ENCODE data around the gene DTX4. TPM values are rescaled to one million over a fixed set of nuclear protein-coding genes. Genes with fewer than 3 reads are reported as not detected.

Gene DTX4
- total RNA-seq, 4 donors from 2014 or later, result 0.15 to 0.91 (median 0.47) TPM

- TF ChIP-seq POLR2A (IDR thresholded peaks at IDR 0.05) (no peak), CTCF (IDR thresholded peaks at IDR 0.05 in 4 of 5, conservative IDR thresholded peaks at IDR 0.05 in 1 of 5) (no peak)
- intact Hi-C loops (cut with DNase I; ENCODE audit: low total_unique reads), result loop anchor here (10.0 kb wide), 1 partner anchor 510 kb away; no protein-coding TSS in a partner anchor
- H3K9me3 ChIP-seq, result no peaks in the 10 kb centered on the region
- DNase-seq, result no peak
- in situ Hi-C loops (cut with MboI; ENCODE audit: low sequenced_read_pairs in 4 of 4), result loop anchor here in 2 of 4 donors (5.0 to 25.0 kb wide), 2 partner anchors 33 to 512 kb away; no protein-coding TSS in a partner anchor
- peaks cover 0 to 8% of the 10 kb centered on the region in 2 donors for H3K4me1 ChIP-seq
- no peak for ATAC-seq
- H3K27ac ChIP-seq, result no peak overlapping the region
- peaks cover 4 to 14% (median 14%) of the 10 kb centered on the region in 3 donors for H3K27me3 ChIP-seq
- no peak overlapping the region for H3K4me3 ChIP-seq
- H3K36me3 ChIP-seq, result no peaks in the 10 kb centered on the region
Measured at GRCh38 chr11:59174664-59175033, 2.7 kb downstream of the DTX4 start.

- DNase-seq (no peak), ATAC-seq (no peak)
- Histone ChIP-seq H3K4me3 (no peak overlapping the region), H3K4me1 (peaks cover 0 to 8% of the 10 kb centered on the region in 2 donors), H3K27ac (peak overlapping the region in 1 of 4 donors; percentile 0), H3K9me3 (no peaks in the 10 kb centered on the region), H3K36me3 (no peaks in the 10 kb centered on the region), H3K27me3 (peaks cover 4 to 14% (median 14%) of the 10 kb centered on the region in 3 donors)
- no peak for TF ChIP-seq CTCF (IDR thresholded peaks at IDR 0.05 in 4 of 5, conservative IDR thresholded peaks at IDR 0.05 in 1 of 5)
- no peak for TF ChIP-seq POLR2A (IDR thresholded peaks at IDR 0.05)
- in situ Hi-C loops (cut with MboI; ENCODE audit: low sequenced_read_pairs in 4 of 4), result no loop called here
- intact Hi-C loops (cut with DNase I; ENCODE audit: low total_unique reads), result loop anchor here (10.0 kb wide), 1 partner anchor 510 kb away; no protein-coding TSS in a partner anchor
Measured at GRCh38 chr11:59175091-59175501, 3.2 kb downstream of the DTX4 start.

GRCh38 chr11:59176330-59176729 lies 4.4 kb downstream of the DTX4 start:
- Histone ChIP-seq H3K27me3 (peaks cover 4 to 14% (median 14%) of the 10 kb centered on the region in 3 donors), H3K4me1 (peaks cover 0 to 8% of the 10 kb centered on the region in 2 donors), H3K36me3 (no peaks in the 10 kb centered on the region), H3K27ac (no peak overlapping the region), H3K4me3 (no peak overlapping the region), H3K9me3 (no peaks in the 10 kb centered on the region)
- intact Hi-C loops (cut with DNase I; ENCODE audit: low total_unique reads), result loop anchor here (10.0 kb wide), 1 partner anchor 508 kb away; no protein-coding TSS in a partner anchor
- DNase-seq (no peak), ATAC-seq (no peak)
- no peak for TF ChIP-seq CTCF (IDR thresholded peaks at IDR 0.05 in 4 of 5, conservative IDR thresholded peaks at IDR 0.05 in 1 of 5)
- TF ChIP-seq POLR2A (IDR thresholded peaks at IDR 0.05), result no peak
- in situ Hi-C loops (cut with MboI; ENCODE audit: low sequenced_read_pairs in 4 of 4), result no loop called here

GRCh38 chr11:59178402-59178801 lies 6.5 kb downstream of the DTX4 start:
- Histone ChIP-seq H3K36me3 (no peaks in the 10 kb centered on the region), H3K4me1 (peaks cover 0 to 5% of the 10 kb centered on the region in 2 donors), H3K27ac (no peak overlapping the region), H3K27me3 (peaks cover under 1 to 4% (median 4%) of the 10 kb centered on the region in 3 donors), H3K4me3 (no peak overlapping the region), H3K9me3 (no peaks in the 10 kb centered on the region)
- no peak for DNase-seq
- TF ChIP-seq POLR2A (IDR thresholded peaks at IDR 0.05) (no peak), CTCF (IDR thresholded peaks at IDR 0.05 in 4 of 5, conservative IDR thresholded peaks at IDR 0.05 in 1 of 5) (no peak)
- intact Hi-C loops (cut with DNase I; ENCODE audit: low total_unique reads), result loop anchor here (10.0 kb wide), 1 partner anchor 506 kb away; no protein-coding TSS in a partner anchor
- in situ Hi-C loops (cut with MboI; ENCODE audit: low sequenced_read_pairs in 4 of 4), result no loop called here
- ATAC-seq, result no peak

- Histone ChIP-seq H3K27me3 (no peaks in the 10 kb centered on the region), H3K36me3 (no peaks in the 10 kb centered on the region), H3K9me3 (no peaks in the 10 kb centered on the region), H3K27ac (no peak overlapping the region), H3K4me3 (no peak overlapping the region), H3K4me1 (no peaks in the 10 kb centered on the region)
- in situ Hi-C loops (cut with MboI; ENCODE audit: low sequenced_read_pairs in 4 of 4) (no loop called here), intact Hi-C loops (cut with DNase I; ENCODE audit: low total_unique reads) (loop anchor here (10.0 kb wide), 1 partner anchor 506 kb away; no protein-coding TSS in a partner anchor)
- ATAC-seq, result no peak
- no peak for DNase-seq
- TF ChIP-seq POLR2A (IDR thresholded peaks at IDR 0.05), result no peak
- no peak for TF ChIP-seq CTCF (IDR thresholded peaks at IDR 0.05 in 4 of 5, conservative IDR thresholded peaks at IDR 0.05 in 1 of 5)
Measured at GRCh38 chr11:59179121-59179520, 7.2 kb downstream of the DTX4 start.
